HG03108 (cell line): ENCODE results near the gene PRR35.

Experiments
- ATAC-seq: cut with Tn5 transposase; IDR thresholded peaks from one replicate; pipeline ENCODE4 v1.9.1; 2021; ENCODE audit warnings: moderate library complexity; ENCODE audit not compliant: unreplicated experiment

The PRR35 gene

GRCh38 chr16:560204-560700, at the start of gene PRR35:
Gene PRR35 (plus strand): TSS chr16:560394. CDS start chr16:563295, 2,901 bp downstream.
- no peak for ATAC-seq

DNA sequence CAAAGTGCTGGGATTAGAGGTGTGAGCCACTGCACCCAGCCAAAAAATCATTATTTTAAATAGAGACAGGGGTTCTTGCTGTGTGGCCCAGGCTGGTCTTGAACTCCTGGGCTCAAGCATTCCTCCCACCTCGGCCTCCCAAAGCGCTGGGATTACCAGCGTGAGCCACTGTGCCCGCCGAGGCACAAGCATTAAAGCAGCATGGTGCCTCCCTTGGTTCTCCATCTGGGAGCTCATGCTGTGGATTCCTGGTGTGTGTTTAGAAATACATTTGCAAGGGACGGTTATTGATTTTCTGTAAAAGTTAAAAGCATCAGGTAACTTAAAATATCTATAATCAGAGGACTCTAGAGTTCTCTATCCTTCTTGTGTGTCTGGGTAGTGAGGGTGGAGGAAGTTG, 47.4 kb upstream of the PRR35 start:
- no peak for ATAC-seq

DNA sequence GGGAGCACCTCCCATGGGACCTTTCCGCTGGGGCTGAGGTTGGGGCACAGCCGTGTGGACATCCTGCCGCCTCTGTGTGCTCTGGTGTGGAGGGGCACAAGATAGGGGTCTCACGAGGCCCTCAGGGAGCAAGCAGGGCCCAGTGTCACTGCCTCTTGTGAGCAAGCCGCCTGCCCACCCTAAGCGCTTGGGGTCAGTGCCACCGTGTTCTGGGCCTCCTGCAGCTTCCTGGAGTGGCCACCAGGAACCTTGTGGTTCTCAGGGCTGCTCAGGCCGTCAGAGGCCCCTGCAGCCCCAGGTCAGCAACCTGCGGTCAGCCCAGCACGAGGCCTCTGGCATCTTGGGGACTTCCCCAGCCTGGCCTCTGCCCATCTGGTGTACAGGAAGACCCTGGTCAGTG, 46.2 kb upstream of the PRR35 start:
- ATAC-seq: no peak

DNA sequence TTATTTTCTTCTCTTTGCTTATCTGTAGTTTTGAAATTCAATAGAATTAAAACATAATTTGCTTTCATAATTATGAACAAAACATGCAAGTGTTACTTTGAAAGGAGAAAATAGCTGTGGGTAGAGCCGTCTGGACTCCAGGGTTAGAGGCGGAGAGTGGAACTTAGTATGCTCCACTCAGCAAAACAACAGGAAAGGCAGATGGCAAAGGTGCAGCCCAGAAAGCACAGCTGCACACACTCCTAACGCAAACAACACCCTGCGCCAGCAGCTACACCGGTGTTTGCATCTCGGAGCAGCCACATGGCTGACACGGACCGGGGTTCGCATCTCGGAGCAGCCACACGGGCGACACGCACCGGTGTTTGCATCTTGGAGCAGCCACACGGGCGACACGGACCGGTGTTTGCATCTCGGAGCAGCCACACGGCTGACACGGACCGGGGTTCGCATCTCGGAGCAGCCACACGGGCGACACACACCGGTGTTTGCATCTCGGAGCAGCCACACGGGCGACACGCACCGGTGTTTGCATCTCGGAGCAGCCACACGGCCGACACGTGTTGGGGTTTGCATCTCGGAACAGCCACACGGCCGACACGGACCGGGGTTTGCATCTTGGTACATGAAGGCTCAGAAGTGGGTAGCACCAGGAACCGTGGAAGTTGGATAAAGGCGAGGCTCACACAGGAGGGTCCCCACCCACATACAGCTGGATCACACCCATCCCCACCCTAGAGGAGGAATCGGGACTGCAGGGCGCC, 44.8 kb upstream of the PRR35 start:
- ATAC-seq: no peak

GRCh38 chr16:515939-516226, 44.3 kb upstream of the PRR35 start:
- no peak for ATAC-seq

- ATAC-seq: no peak
These were observed 43.9 kb upstream of the PRR35 start for GRCh38 chr16:516301-516700.

DNA sequence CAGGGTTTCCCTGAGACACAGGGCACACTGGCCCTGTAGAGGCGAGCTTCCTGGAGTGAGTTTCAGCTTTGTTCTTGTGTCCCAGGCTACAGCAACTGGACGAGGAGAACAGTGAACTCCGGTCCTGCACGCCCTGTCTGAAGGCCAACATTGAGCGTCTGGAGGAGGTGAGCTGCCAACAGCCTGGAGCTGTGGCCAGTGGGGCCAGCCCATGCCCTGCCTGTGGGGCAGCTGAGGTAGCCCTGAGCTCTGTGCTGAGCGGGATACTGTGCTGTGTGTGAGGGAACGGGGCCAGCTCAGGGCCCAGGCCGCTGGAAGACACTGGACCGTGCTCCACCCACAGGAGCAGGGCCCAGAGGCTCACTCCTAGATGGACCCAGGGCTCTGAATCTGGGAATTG, 41.3 kb upstream of the PRR35 start:
- no peak for ATAC-seq

DNA sequence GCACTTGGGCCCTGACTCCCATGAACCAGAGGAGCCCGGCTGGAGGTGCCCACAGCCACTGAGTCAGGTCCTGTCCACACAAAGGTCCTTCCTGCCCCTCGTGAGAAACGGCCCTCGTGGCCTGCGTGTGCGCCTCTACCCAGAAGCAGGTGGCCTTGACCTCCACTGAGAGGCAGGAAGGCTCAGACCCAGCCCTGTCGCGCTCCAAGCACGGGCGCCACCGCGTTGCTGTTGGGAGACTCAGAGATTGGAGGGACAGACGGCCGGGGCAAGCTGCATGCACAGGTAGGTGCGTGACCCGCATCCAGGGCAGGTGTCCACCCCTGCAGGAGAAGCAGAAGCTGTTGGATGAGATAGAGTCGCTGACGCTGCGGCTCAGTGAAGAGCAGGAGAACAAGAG, 40.8 kb upstream of the PRR35 start:
- no peak for ATAC-seq

- no peak for ATAC-seq
These were observed 40.1 kb upstream of the PRR35 start for GRCh38 chr16:519841-520687.

DNA sequence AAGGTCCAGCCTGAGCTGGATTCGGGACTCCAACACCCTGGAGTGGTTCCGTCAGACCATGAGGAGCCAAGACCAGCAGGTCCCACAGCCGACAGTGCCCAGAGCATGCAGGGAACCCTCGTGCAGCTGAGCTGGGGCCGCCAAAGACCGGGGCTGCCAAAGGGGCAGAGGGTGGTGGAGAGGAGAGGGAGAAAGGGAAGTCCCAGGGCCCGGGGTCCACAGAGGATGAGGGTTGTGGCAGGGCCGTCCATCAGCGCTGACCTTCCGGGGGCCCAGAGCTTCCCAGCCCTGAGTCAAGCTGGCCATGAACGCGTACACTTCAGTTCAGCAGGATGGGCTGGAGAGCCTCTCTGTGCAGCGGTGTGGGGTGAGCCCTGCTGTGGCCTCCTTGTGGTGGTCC, 39.3 kb upstream of the PRR35 start:
- no peak for ATAC-seq

DNA sequence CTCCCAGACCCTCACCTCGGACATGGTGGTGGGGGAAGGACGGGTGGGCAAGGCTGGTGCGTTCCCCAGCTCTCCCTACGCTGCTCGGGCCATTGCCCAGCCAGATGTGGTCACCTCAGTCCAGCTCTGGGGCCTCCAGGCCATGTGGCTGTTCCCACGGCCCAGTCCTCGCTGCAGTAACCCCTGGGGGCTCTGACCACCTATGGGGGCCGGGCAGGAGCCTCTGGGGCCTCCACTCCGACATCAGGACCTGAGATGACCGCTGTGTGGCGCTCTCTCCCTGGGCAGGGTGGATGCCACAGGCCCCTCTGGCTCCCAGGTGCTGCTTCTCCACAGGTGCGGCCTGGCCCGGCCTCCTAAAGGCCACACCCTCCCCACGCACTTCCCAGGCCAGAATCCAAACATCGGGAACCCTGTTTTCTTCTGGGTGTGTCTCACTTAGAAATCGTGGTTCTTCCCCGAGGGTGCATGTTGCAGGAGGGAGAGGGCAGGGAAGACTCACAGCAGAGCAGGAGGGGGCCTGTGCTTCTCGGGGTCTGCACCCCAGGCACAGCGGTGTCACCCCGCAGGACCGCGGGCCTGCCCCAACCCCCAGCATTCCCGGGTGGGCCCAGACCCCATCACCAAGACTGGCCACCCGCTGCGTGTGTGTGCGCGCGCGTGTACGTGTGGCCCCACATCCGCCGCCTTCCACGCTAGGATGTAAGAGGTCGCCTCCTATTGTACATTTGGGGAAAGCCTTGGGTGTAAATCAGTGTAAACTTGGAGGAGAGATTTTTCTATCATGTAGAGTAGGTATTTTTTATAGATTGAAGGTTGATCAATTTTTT, 38.6 kb upstream of the PRR35 start:
- no peak for ATAC-seq

DNA sequence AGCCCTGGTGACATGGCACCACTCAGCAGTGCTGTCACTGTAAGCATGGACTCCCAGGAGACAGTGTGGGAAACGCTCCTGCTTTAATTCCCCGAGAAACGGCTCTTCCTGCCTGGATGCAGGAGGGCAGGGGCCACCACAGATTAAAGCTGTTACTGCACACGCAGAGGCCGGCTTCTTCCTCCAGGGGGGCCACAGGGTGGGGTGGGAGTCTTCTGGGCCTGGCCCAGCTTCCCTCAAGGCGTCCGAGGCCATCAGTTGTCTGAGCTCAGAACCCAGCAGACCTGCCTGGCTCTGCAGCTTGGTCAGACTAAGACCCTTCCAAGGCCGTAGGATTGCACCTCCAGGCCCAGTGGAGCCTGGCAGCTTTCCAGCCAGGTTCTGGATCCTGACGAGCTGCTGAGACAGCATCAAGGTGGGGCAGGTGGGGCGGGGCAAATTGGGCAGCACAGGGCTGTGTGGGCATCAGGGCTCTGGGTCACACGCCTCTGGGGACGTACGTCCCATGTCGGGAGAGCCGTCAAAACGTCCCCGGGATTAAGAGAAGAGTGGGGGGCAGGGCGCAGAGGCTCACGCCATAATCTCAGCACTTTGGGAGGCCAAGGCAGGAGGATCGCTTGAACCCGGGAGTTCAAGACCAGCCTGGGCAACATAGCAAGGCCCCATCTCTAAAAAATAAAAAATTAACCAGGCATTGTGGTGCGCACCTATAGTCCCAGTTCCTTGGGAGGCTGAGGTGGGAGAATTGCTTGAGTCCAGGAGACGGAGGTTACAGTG, 37.7 kb upstream of the PRR35 start:
- no peak for ATAC-seq

DNA sequence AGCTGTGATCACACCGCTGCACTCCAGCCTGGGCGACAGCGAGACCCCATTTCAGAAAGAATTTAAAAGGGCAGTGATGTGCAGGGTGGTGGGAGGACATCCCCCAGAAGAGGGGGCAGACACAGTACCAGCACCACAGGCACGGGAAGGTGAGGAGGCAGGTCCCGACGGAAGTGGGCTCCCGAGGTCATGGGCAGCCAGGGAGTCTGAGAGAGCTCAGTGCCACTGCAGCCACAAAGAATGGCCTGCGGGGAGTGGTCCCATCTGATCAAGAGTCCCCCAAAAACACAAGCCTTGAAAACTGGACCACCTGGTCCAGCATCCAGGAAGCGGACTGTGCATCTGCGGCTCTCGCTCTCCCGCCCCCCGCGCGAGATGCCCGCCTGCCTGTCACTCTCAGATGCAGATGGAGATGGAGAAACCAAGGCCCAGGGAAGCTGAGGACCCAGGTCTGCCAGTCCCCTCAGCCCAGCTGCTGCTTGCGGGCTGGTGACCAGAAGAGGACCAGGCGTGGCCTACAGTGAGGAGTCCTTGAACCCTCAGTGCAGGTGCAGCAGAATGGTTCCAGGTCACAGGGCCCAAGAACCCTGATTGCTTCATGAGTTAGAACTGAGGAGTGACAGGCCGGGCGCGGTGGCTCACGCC, 37.0 kb upstream of the PRR35 start:
- ATAC-seq: no peak

- no peak for ATAC-seq
These were observed 35.7 kb upstream of the PRR35 start for GRCh38 chr16:524274-525040.

DNA sequence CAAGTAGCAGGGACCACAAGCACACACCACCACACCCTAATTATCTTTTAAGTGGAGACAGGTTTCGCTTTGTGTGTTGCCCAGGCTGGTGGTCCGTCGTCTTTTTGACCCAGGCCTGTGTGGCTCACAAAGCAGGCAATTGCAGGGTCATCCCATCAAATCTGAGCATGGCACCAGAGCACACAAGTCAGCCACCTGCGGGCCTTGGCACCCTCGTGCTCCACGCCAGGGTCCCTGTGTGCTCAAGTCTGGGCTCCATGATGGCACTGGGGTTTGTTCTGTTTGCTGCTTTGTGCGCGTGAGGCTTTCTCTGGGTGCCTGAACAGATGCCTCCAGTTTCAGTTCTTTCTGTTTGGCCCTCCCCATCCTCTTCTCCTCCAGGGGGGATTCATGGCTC, 35.1 kb upstream of the PRR35 start:
- ATAC-seq: no peak

DNA sequence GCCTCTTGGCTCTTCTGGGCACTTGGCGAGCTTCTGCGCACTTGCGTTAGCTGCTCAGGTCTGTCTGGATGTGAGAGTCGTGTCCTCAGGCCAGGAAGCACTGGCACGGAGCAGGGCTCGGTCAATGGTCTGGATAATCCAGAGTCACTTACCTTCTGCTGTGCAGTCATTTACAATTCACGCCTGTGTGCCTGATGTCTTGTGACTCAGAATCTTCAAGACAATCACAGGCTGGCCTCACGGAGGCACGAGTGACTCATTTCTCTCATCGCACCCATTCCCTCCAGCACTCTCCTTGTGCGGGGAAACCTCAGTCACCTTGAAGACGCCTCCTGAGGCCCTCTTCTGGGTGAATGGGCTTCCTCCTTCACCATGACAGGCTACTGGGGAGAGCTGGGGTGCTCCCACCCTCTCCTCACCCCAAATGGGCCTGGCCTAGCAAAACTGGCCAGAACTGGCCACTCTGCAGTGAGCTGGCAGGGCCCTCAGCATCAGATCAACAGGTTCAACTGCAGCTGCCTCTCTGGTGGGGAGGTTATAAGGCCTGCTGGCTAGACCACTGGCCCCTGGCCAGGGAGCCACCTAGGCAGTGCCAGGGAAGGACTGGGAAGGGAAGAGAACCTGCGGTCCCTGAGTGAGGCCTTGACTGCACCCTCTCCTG, 34.5 kb upstream of the PRR35 start:
- ATAC-seq: no peak

DNA sequence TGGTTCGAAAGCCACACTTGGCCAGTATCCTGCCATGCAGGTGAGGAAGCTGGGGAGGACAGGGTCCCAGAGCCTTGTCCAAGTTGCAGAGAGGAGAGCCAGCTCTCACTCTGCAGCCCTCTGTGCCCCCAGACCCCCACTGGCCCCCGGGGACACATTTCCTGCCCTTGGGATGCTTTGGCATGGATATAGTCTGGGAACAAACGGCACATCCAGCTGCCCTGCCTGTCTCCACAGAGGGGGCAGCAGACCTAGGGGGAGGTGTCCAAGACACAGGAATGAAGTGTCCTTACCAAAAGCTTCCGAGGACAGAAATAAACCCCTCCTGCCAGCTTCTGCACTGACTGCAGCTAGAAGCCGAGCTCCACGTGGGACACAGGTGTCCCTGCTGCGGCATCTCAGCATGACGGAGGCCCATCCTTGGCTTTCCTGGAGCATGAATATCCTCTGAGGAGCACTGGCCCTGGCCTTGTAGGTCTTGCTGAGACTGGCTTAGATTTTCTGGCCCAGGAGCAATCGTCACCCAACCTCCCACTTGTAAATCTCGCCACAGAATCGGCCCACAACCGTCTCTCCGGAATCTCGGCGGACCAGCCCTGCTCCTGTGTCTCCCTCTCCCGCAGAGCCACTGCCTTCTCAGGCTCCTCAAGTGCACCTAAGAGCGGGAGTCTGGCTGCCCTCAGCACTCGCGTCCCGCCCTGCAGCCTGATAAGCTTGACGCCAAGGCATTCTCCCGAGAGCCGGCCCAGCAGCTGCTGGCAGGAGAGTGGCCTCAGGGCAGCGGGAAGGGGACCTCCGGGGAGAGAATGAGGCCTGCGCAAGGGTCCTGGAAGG, 33.8 kb upstream of the PRR35 start:
- no peak for ATAC-seq
